A172 (cell line): Measurements from ENCODE around the gene PIGQ. TPM values are rescaled to one million over a fixed set of nuclear protein-coding genes. Genes with fewer than 3 reads are reported as not detected.

ENCODE experiments used
- DNase-seq: peaks from one replicate; pipeline ENCODE4 v3.0.0-alpha.2; 2015; ENCODE audit warnings: low spot score
- total RNA-seq: library from RNA; depleted of rRNA; stranded (reverse); fragments of >200 nt; shearing (Covaris generic); gene quantifications from 2 replicates; pipeline ENCODE4 v1.2.3, GENCODE V29; 2014

PIGQ gene
- total RNA-seq, 1 experiment from 2014 or later: 76.5 TPM

GRCh38 chr16:534135-534534 lies 35.6 kb upstream of the PIGQ start:
- peak; percentile 15 for DNase-seq

DNA sequence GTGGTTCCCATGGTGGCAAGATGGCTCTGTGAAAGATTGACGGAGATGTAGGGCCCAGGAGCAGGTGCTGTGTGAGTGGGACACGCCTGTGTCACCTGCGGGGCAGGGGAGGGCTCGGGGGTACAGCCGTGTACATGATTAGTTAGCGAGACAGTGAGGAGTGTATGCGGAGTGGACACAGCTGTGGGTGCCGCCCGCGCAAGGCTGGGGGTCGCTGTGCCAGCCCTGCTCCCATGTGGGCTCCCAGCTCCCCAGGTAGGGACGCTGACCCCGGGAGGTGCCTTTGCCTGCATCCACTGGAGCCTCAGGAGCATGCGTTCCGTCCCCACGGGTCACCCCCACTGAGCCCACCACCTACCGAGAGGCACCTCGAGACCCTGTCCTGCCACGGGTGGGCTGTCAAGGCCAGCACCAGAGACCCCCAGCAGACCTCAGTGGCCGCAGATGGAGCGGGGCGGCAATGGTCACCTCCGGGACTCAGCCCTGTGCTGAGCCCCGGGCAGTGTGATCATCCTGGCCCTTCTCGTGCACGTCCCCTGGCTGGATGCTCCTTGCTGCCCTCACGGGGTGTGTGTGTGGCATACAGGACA lies 34.8 kb upstream of the PIGQ start:
- no peak for DNase-seq

DNA sequence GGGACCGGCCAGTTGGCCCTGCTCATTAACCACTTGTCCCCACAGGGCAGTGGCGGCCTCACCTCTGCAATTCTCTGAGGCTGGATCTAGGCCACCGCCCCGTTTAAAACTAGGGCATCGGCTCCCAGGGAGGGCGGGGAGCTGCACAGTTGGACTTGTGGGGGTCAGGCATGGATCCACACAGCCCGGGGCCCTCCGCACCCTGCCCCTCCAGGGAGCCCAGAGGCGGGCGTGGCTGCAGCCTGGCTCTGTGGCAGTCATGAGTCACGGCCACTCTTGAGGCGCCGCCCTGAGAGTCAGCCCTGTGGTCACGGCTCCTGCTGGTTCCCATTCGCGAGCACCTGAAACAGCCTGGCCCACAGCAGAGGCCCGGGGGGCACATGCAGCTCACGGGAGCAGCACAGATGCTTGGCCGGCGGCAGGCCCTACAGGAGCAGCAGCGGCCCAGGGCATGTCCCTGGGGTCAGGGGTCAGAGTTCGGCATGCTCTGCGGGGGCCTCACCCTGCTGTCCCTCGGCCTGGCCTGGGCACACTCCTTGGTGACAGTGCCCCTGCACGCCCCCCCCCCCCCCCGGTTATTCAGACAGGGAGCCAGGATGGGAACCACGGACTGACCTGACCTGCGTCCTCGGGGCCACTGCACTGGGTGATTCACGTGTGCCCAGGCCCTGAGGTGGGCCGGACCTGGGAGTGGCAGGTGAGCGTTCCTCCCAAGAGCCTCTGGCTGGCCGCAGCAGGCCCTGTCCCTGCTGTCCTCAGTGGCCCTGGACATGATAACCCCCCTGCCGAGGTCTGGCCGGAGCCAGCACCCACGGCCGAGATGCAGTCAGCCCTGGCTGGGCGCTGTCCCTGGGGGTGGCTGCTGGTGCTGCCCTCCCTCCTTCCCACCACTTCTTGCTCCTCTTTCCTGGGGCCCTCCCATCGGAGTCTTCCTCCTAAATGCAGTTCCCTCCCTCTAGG lies 34.0 kb upstream of the PIGQ start:
- peak; percentile 95 for DNase-seq

DNA sequence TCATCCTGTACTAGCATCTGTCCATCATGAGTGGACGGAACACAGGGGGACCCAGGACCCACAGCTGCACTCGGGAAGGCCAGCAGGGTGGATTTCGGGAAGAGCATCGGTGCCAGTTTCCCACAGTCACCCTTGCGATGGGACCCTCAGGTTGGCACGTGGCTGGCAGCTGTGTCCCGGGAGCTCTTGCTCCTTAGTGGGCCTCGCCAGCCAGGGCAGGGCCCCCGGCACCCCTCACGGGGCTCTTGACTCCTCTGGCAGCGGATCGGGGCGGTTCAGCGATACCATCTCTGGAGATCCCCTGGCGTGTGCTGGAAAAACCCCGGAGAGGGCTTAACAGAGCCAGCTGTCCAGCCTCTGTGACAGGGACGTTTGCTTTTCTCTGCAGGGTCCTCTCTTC lies 33.0 kb upstream of the PIGQ start:
- DNase-seq: no peak

DNA sequence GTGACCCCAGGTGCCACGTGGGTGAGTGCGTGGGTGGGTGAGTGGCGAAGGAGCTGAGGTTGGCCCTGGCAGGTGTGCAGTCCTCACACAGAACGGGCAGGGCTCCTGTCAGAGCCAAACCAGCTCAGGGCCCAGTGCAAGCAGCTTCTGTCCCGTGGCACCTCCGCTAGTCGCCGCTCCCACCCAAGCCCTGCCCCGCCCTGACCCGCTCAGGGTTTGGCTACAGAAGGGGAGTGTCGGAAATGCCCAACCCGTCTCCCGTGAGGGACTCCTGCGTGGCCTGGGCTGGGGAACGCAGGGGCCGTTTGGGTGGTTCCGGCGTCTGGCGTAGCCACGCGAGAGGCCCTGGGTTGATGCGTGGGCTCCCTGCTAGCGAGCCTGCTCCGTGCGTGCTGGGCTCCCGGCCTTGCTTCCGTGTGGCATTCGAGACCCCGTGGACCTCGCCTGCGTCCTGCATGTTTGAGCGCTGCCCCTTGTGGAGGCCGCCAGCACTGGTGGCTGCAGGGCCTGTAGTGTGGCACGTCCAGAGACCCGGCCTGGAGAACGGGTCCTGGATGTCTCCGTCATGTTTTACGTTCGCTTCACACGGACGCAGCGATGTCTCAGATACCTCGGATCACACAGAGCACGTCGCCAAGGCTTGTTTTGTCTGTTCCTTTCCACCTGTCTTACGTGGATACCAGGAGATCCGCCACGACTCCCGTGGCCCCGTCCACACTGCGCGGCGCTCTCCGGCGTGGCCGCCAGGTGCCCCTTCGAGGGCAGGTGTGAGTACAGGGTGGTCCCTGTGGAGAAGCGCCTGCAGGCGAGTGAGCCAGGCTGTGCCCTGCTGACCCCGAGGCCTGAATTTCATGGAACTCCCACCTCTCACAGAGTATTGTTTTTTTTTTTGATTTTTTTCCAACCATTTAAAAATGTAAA lies 32.1 kb upstream of the PIGQ start:
- DNase-seq: no peak

DNA sequence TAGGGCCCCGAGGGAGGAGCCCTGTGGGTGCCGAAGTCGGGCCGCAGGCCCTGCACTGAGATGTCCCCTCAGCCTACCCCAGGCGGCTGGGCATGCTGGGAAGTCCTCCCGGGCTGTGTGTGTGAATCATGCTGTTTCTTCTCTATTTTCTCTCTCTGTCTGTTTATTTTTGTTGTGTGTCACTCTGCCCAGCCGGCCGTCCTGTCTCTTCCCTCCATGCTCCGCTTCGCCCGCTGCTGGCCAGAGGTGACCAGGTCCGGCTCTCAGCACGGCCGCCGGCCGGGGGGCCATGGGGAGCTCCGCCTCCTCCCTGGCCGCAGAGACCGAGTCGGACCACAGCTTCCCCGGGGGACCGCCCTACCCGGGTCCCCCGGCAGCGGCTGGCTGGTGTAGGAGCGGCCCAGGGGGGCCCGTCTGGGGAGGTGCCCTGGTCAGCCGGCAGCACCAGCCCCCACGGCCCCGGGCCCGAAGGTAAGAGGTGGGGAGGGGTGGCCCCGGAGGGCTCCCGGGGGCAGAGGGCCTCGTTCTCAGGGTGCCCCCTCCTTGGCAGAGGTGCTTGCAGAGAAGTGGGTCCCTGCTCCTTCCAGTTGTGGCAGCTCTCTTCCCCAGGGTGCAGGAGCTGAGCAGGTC lies 29.8 kb upstream of the PIGQ start:
- peak; percentile 43 for DNase-seq

DNA sequence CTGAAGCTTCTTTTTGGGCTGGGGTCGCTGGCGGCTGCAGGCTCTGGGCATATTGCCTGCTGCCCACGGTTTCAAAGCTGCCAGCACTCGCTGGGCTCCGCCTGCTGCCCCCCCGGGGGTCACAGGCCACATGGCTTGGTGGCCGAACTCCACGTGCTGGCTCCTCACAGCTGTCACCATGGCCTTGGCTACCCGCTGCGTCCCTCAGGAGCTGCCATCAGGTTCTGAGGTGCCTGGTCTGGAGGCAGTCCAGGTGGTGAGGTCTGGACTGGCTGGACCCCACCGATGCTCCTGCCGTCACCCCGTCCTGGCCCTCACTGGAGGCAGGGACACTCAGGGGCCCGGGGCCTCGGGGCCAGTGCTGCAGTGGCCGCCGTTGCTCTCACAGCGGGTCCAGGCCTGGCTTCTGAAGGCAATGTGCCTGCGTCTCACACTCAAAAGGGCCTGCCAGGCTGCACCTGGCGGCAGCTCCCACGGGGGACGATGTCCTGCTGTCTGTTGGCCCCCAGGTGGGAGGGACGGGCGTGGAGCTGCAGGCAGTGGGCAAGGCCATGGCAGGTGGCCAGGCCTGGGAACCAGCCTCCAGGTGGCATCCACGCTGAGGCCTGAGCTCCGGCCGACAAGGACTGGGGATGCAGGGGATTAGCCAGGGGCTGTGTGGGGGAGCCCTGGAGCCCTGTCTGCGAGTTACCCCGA lies 29.0 kb upstream of the PIGQ start:
- DNase-seq: no peak

- DNase-seq: no peak
Observed at GRCh38 chr16:543301-544164, 26.2 kb upstream of the PIGQ start.

- no peak for DNase-seq
Observed at GRCh38 chr16:544517-544916, 25.3 kb upstream of the PIGQ start.

GRCh38 chr16:546909-547770 lies 22.6 kb upstream of the PIGQ start:
- no peak for DNase-seq

DNA sequence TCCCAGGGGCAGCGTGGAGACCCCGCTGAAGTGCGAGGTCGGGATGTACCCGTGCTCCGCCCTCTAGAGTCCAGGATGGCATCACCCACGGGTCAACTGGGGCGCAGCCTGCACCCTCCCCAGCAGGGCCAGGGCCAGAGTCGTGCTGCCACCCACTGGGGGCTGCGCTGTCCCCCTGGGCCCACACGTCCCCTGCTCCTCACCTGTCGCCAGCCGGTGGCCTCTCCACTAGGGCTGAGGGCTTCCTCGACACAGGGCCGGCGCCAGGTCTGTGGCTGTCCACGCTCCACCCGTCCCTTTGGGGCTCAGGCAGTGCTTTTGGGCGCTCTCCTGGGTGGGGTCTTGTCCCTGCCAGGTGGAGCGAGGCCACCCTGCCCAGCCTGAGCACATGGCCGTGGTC lies 21.2 kb upstream of the PIGQ start:
- no peak for DNase-seq

DNA sequence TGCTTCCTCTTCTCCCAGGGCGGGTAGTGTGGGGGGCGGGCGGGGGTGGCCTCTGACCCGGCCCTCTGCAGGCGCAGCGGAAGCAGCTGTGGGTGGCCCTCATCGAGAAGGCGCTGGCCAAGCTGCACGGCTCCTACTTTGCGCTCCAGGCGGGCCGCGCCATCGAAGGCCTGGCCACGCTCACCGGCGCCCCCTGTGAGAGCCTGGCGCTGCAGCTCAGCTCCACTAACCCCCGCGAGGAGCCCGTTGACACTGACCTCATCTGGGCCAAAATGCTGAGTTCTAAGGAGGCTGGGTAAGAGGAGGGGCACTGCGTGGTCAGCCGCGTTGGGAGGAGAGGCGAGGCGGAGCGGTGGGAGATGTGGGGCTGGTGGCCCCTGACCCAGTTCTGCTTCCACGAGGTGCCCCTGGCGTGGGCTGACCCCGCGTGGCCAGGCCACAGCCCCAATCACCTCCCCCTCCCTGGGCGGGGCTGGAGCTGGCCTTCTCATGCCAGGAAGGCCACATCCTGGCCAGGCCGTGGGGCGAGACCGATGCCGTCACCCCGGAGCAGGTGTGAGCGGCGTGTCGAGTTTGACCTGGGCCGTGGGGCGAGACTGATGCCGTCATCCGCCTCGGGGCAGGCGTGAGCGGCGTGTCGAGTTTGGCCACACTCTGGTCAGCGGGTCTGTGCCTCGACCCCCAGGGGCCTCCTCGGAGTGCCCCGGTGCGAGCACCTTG lies 20.1 kb upstream of the PIGQ start:
- no peak for DNase-seq

GRCh38 chr16:551210-551609 lies 18.6 kb upstream of the PIGQ start:
- DNase-seq: no peak

DNA sequence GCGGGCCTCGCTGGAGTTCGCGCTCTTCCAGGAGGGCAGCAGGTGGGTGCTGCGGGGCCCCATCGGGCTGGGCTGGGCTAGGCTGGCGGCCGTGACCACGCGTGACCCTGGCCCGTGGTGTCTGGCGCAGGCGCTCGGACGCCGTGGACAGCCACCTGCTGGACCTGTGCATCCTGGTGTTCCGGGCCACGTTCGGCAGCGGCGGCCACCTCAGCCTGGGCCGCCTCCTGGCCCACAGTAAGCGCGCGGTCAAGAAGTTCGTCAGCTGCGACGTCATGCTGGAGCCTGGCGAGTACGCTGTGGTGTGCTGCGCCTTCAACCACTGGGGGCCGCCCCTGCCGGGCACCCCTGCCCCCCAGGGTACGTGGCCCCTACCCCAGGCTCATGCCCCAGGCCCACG lies 17.6 kb upstream of the PIGQ start:
- DNase-seq: no peak

GRCh38 chr16:553601-554296 lies 16.0 kb upstream of the PIGQ start:
- DNase-seq: no peak

GRCh38 chr16:554297-554621 lies 15.5 kb upstream of the PIGQ start:
- DNase-seq: no peak

- DNase-seq: peak; percentile 86
Observed at GRCh38 chr16:554640-555365, 15.0 kb upstream of the PIGQ start.
